GM12873 (cell line): ENCODE data around the gene TBC1D2B.

ENCODE experiments used
- TF ChIP-seq, protein P1 (sequence below): IDR thresholded peaks from 2 replicates; pipeline ENCODE4 v1.5.1; 2012; ENCODE audit warnings: low read depth, mild to moderate bottlenecking, moderate library complexity, low read length, control low read depth; ENCODE audit not compliant: insufficient read depth; ENCODE audit errors: missing control alignments

TBC1D2B gene

DNA sequence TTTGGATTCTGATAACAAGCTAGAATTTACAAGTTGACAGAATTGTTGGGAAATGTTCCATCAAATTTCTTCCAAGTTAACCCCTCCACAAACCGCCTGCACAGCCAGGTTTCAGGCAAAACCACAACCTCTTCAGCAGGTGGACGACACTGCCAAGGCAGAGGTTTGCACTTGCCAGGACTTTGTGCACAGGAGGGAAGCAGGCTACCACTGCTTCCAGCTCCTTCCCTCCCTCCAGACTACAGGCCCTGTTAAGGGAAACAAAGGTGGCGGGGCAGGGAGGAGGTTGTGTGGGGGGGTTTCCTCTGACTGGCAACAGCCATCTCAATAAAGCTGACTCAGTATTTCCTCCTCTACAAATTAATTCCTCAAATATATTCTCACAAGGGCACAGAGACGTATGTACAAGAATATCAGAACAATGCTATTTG is 42.2 kb downstream of the TBC1D2B start:
- TF ChIP-seq, protein P1, sequence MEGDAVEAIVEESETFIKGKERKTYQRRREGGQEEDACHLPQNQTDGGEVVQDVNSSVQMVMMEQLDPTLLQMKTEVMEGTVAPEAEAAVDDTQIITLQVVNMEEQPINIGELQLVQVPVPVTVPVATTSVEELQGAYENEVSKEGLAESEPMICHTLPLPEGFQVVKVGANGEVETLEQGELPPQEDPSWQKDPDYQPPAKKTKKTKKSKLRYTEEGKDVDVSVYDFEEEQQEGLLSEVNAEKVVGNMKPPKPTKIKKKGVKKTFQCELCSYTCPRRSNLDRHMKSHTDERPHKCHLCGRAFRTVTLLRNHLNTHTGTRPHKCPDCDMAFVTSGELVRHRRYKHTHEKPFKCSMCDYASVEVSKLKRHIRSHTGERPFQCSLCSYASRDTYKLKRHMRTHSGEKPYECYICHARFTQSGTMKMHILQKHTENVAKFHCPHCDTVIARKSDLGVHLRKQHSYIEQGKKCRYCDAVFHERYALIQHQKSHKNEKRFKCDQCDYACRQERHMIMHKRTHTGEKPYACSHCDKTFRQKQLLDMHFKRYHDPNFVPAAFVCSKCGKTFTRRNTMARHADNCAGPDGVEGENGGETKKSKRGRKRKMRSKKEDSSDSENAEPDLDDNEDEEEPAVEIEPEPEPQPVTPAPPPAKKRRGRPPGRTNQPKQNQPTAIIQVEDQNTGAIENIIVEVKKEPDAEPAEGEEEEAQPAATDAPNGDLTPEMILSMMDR = no peak

- TF ChIP-seq, protein P1 = no peak
Measured at GRCh38 chr15:78034495-78035191, 42.9 kb downstream of the TBC1D2B start.

DNA sequence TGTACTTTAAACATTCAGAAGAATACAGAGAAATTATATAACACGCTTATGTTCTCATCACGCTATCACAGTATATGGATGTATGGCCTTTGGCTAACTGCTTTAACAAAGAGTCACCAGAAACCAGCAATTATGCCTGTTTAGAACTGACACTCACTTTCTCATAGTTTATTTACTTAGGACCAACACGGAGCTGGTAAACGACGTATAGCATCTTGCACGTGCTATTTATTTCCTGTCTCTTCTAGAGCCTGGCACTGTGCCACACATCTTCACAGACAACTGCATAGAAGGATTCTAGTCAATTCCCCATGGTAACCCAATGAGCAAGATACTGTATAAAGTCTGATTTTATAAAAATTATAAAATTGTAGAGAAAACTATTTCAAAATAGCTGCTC is 43.6 kb downstream of the TBC1D2B start:
- TF ChIP-seq, protein P1 = no peak

- TF ChIP-seq, protein P1 = no peak
Measured at GRCh38 chr15:78032671-78033070, 44.8 kb downstream of the TBC1D2B start.

- TF ChIP-seq, protein P1 = no peak
Measured at GRCh38 chr15:78024883-78025282, 52.6 kb downstream of the TBC1D2B start.

- TF ChIP-seq, protein P1 = no peak
Measured at GRCh38 chr15:78024519-78024870, 53.0 kb downstream of the TBC1D2B start.

GRCh38 chr15:78023865-78024518 is 53.5 kb downstream of the TBC1D2B start:
- TF ChIP-seq, protein P1 = no peak
